HepG2 (cell line): Measurements from ENCODE around the gene KAT14. TPM values are rescaled to one million over a fixed set of nuclear protein-coding genes. Genes with fewer than 3 reads are reported as not detected.

ENCODE experiments used
- ARID5B ChIP-seq: IDR thresholded peaks from 2 replicates; pipeline ENCODE4 v1.4.0; 2020; ENCODE audit warnings: mild to moderate bottlenecking, missing genetic modification reagents
- ARNTL ChIP-seq: sonication (generic); formaldehyde crosslinking; IDR thresholded peaks from 2 replicates; pipeline ENCODE4 v1.4.0; 2020; ENCODE audit warnings: mild to moderate bottlenecking, missing genetic modification reagents
- ATF1 ChIP-seq: IDR thresholded peaks from 2 replicates; pipeline ENCODE4 v1.6.1; 2016; ENCODE audit warnings: mild to moderate bottlenecking, control low read depth
- FOXA3 ChIP-seq: IDR thresholded peaks from 2 replicates; pipeline ENCODE4 v1.6.1; 2016; ENCODE audit warnings: missing genetic modification reagents, missing compliant biosample characterization
- FOXK1 ChIP-seq: sonication (generic); formaldehyde crosslinking; IDR thresholded peaks from 2 replicates; pipeline ENCODE4 v1.4.0; 2020; ENCODE audit warnings: low read depth, missing genetic modification reagents, borderline replicate concordance
- KLF11 ChIP-seq: IDR thresholded peaks from 2 replicates; pipeline ENCODE4 v1.6.1; 2016; ENCODE audit warnings: missing compliant biosample characterization
- NR2F6 ChIP-seq, 2 experiments: IDR thresholded peaks; 2 replicates each; pipeline ENCODE4 v1.6.1; 2016; ENCODE audit warnings: antibody characterized with exemption in 1 of 2, mild to moderate bottlenecking in 1 of 2
- RAD51 ChIP-seq: fragments of 450-650 bp; IDR thresholded peaks from 2 replicates; pipeline ENCODE4 v1.6.1; 2016; ENCODE audit warnings: borderline replicate concordance
- RBM22 ChIP-seq: fragments of 200-400 bp; formaldehyde crosslinking; optimal IDR thresholded peaks from 2 replicates; pipeline ENCODE3; 2017; ENCODE audit warnings: mild to moderate bottlenecking, low read length, moderate library complexity
- SNAI1 ChIP-seq: sonication (generic); formaldehyde crosslinking; IDR thresholded peaks from 2 replicates; pipeline ENCODE4 v1.5.0; 2020; ENCODE audit warnings: mild to moderate bottlenecking, missing genetic modification reagents, borderline replicate concordance
- STAG1 ChIP-seq: sonication (generic); formaldehyde crosslinking; IDR thresholded peaks from 2 replicates; pipeline ENCODE4 v1.4.0; 2020; ENCODE audit warnings: missing genetic modification reagents
- TARDBP ChIP-seq: sonication (generic); formaldehyde crosslinking; IDR thresholded peaks from 2 replicates; pipeline ENCODE4 v1.8.0; 2022; ENCODE audit warnings: mild to moderate bottlenecking, missing genetic modification reagents
- TEAD3 ChIP-seq: optimal IDR thresholded peaks from 2 replicates; pipeline ENCODE3; 2016; ENCODE audit warnings: borderline replicate concordance
- TFDP2 ChIP-seq: sonication (generic); formaldehyde crosslinking; IDR thresholded peaks from 2 replicates; pipeline ENCODE4 v1.4.0; 2020; ENCODE audit warnings: missing genetic modification reagents
- TFE3 ChIP-seq: IDR thresholded peaks from 2 replicates; pipeline ENCODE4 v1.6.1; 2016
- ZFP62 ChIP-seq: sonication (generic); formaldehyde crosslinking; IDR thresholded peaks from 2 replicates; pipeline ENCODE4 v1.4.0; 2020; ENCODE audit warnings: missing genetic modification reagents
- ZIK1 ChIP-seq: sonication (generic); formaldehyde crosslinking; IDR thresholded peaks from 2 replicates; pipeline ENCODE4 v1.5.0; 2020; ENCODE audit warnings: mild to moderate bottlenecking, low read depth, missing genetic modification reagents, borderline replicate concordance
- ZNF552 ChIP-seq: sonication (generic); formaldehyde crosslinking; IDR thresholded peaks from 2 replicates; pipeline ENCODE4 v1.9.0; 2022; ENCODE audit warnings: missing genetic modification reagents, mild to moderate bottlenecking, borderline replicate concordance
- ZNF644 ChIP-seq: IDR thresholded peaks from 2 replicates; pipeline ENCODE4 v1.6.1; 2016; ENCODE audit warnings: low read depth
- ZNF746 ChIP-seq: sonication (generic); formaldehyde crosslinking; IDR thresholded peaks from 2 replicates; pipeline ENCODE4 v1.8.0; 2022; ENCODE audit warnings: mild to moderate bottlenecking, missing genetic modification reagents
- ZNF792 ChIP-seq: IDR thresholded peaks from 2 replicates; pipeline ENCODE4 v1.6.1; 2016
- ZSCAN5A ChIP-seq: sonication (generic); formaldehyde crosslinking; IDR thresholded peaks from 2 replicates; pipeline ENCODE4 v1.8.0; 2022; ENCODE audit warnings: mild to moderate bottlenecking, missing genetic modification reagents, borderline replicate concordance
- polyA plus RNA-seq, 8 experiments: library from polyadenylated mRNA; depleted of rRNA in 3 of 8; stranded (reverse) in 7 of 8; unstranded in 1 of 8; fragments of >200 nt; fragmentation: Illumina TruSeq in 4 of 8; extraction: Trizol in 4 of 8; gene quantifications; 2 replicates each; pipeline versions ENCODE4 v1.2.1 to v1.2.3, GENCODE V29; 2011 to 2016; ENCODE audit warnings: low read depth in 4 of 8, missing spikeins in 1 of 8, mixed read lengths in 1 of 8; ENCODE audit not compliant: insufficient read depth in 1 of 8
- total RNA-seq, 5 experiments: library from RNA; depleted of rRNA; stranded (reverse); fragments of >200 nt; fragmentation: Illumina TruSeq; extraction: Trizol; gene quantifications; 2 replicates each; pipeline ENCODE4 v1.2.3, GENCODE V29; 2016; ENCODE audit warnings: low read depth in 1 of 5

KAT14 gene
- total and polyA plus RNA-seq, 2 of the 13 experiments (the other 11 are each of a cell fraction or from before 2014, with no cell fraction given) = 5.1 to 15.1 TPM

- TF ChIP-seq ZNF792 (CRISPR knock-in tag) (peak; percentile 47; the same call in 1 of the 2 replicates), ARNTL (CRISPR knock-in tag) (no peak), ZFP62 (CRISPR knock-in tag) (no peak), ZNF644 (CRISPR knock-in tag) (peak; percentile 53), ZSCAN5A (0 out of 2 replicates have a peak, but pooled peaks have one; percentile 29), TARDBP (0 out of 2 replicates have a peak, but pooled peaks have one; percentile 26), ATF1 (peak; percentile 54), ARID5B (peak; percentile 83), RBM22 (peak; percentile 69), RAD51 (no peak), NR2F6 (IDR thresholded peaks at IDR 0.05) (no peak; the same call in none of the 2 replicates), NR2F6 (CRISPR knock-in tag; IDR thresholded peaks at IDR 0.05) (peak; percentile 51; the same call in 1 of the 2 replicates), KLF11 (CRISPR knock-in tag) (peak; percentile 47; the same call in 1 of the 2 replicates), STAG1 (CRISPR knock-in tag) (0 out of 2 replicates have a peak, but pooled peaks have one; percentile 4), FOXK1 (CRISPR knock-in tag) (0 out of 2 replicates have a peak, but pooled peaks have one; percentile 35), ZIK1 (CRISPR knock-in tag) (no peak), ZNF552 (CRISPR knock-in tag) (no peak), TFDP2 (CRISPR knock-in tag) (peak; percentile 20; the same call in 1 of the 2 replicates), ZNF746 (CRISPR knock-in tag) (peak; percentile 11; the same call in 1 of the 2 replicates), TEAD3 (peak; percentile 49), FOXA3 (CRISPR knock-in tag) (peak; percentile 62; the same call in 1 of the 2 replicates), TFE3 (CRISPR knock-in tag) (peak; percentile 56; the same call in 1 of the 2 replicates), SNAI1 (CRISPR knock-in tag) (peak; percentile 80; the same call in 1 of the 2 replicates)
Measured at GRCh38 chr20:18138639-18139583, 1.2 kb downstream of the KAT14 start (continued).
